ENCODE data around the gene TMEM26. TPM values are rescaled to one million over a fixed set of nuclear protein-coding genes. Genes with fewer than 3 reads are reported as not detected.
A peak's percentile ranks its signal among the peaks of the same experiment; 100 is the strongest.

Gene TMEM26
- total and polyA plus RNA-seq, 4 donors: 0.16 to 5.8 (median 0.80) TPM

- Histone ChIP-seq H3K4me1 (ENCODE audit: control insufficient read depth in 5 of 5, insufficient read depth in 5 of 5, low read length in 5 of 5) (no peaks in the 10 kb centered on the region), H3K27ac (ENCODE audit: low read depth in 1 of 2, low read length in 1 of 2) (no peak overlapping the region), H3K27me3 (ENCODE audit: control insufficient read depth in 3 of 3, insufficient read depth in 3 of 3, low read length in 2 of 3) (no peaks in the 10 kb centered on the region), H3K4me3 (no peak overlapping the region), H3K9ac (ENCODE audit: insufficient read depth in 1 of 2, low read length in 2 of 2) (no peak overlapping the region), H3K36me3 (ENCODE audit: control insufficient read depth in 4 of 4, insufficient read depth in 4 of 4, low read length in 4 of 4) (peaks cover 0 to 20% (median 6%) of the 10 kb centered on the region in 4 donors), H3K9me3 (ENCODE audit: control insufficient read depth in 4 of 4, insufficient read depth in 3 of 4, low read length in 3 of 4) (peaks cover 3 to 12% (median 7%) of the 10 kb centered on the region in 4 donors)
- DNase-seq (no peak), ATAC-seq (ENCODE audit: insufficient read depth, low FRiP score) (no peak)
- TF ChIP-seq CTCF (IDR thresholded peaks at IDR 0.05; ENCODE audit: control extremely low read depth, extremely low read depth): no peak
- 88 to 89% methylated on average over 1 of the region's 1 CpG for WGBS, 2 donors
Observed at GRCh38 chr10:61423178-61423577, 30.0 kb downstream of the TMEM26 start.

- no peaks in the 10 kb centered on the region for H3K4me1 ChIP-seq (ENCODE audit: control insufficient read depth in 5 of 5, insufficient read depth in 5 of 5, low read length in 5 of 5)
- ATAC-seq (ENCODE audit: insufficient read depth, low FRiP score) (no peak), DNase-seq (no peak)
- H3K9ac ChIP-seq (ENCODE audit: insufficient read depth in 1 of 2, low read length in 2 of 2): no peak overlapping the region
- H3K9me3 ChIP-seq (ENCODE audit: control insufficient read depth in 4 of 4, insufficient read depth in 3 of 4, low read length in 3 of 4): peaks cover 1 to 7% (median 5%) of the 10 kb centered on the region in 4 donors
- no peak overlapping the region for H3K4me3 ChIP-seq
- no peak overlapping the region for H3K27ac ChIP-seq (ENCODE audit: low read depth in 1 of 2, low read length in 1 of 2)
- no peak for TF ChIP-seq CTCF (IDR thresholded peaks at IDR 0.05; ENCODE audit: control extremely low read depth, extremely low read depth)
- WGBS, 2 donors: 69 to 82% methylated on average over 2 of the region's 2 CpGs
- peaks cover 0 to 13% (median 2%) of the 10 kb centered on the region in 4 donors for H3K36me3 ChIP-seq (ENCODE audit: control insufficient read depth in 4 of 4, insufficient read depth in 4 of 4, low read length in 4 of 4)
- H3K27me3 ChIP-seq (ENCODE audit: control insufficient read depth in 3 of 3, insufficient read depth in 3 of 3, low read length in 2 of 3): no peaks in the 10 kb centered on the region
Observed at GRCh38 chr10:61417661-61418060, 35.5 kb downstream of the TMEM26 start.

- TF ChIP-seq CTCF (IDR thresholded peaks at IDR 0.05; ENCODE audit: control extremely low read depth, extremely low read depth): no peak
- peaks cover 0 to 7% (median 0%) of the 10 kb centered on the region in 4 donors for H3K36me3 ChIP-seq (ENCODE audit: control insufficient read depth in 4 of 4, insufficient read depth in 4 of 4, low read length in 4 of 4)
- H3K9me3 ChIP-seq (ENCODE audit: control insufficient read depth in 4 of 4, insufficient read depth in 3 of 4, low read length in 3 of 4): peaks cover 0 to 3% (median under 1%) of the 10 kb centered on the region in 4 donors
- no peak overlapping the region for H3K9ac ChIP-seq (ENCODE audit: insufficient read depth in 1 of 2, low read length in 2 of 2)
- ATAC-seq (ENCODE audit: insufficient read depth, low FRiP score) (no peak), DNase-seq (no peak)
- H3K27ac ChIP-seq (ENCODE audit: low read depth in 1 of 2, low read length in 1 of 2): no peak overlapping the region
- H3K27me3 ChIP-seq (ENCODE audit: control insufficient read depth in 3 of 3, insufficient read depth in 3 of 3, low read length in 2 of 3): no peaks in the 10 kb centered on the region
- H3K4me3 ChIP-seq: no peak overlapping the region
- peaks cover 0 to 11% (median 0%) of the 10 kb centered on the region in 5 donors for H3K4me1 ChIP-seq (ENCODE audit: control insufficient read depth in 5 of 5, insufficient read depth in 5 of 5, low read length in 5 of 5)
Observed at GRCh38 chr10:61415824-61416223, 37.4 kb downstream of the TMEM26 start.

GRCh38 chr10:61411706-61412105, 41.5 kb downstream of the TMEM26 start:
- Histone ChIP-seq H3K4me3 (no peak overlapping the region), H3K27ac (ENCODE audit: low read depth in 1 of 2, low read length in 1 of 2) (no peak overlapping the region), H3K27me3 (ENCODE audit: control insufficient read depth in 3 of 3, insufficient read depth in 3 of 3, low read length in 2 of 3) (no peaks in the 10 kb centered on the region), H3K4me1 (ENCODE audit: control insufficient read depth in 5 of 5, insufficient read depth in 5 of 5, low read length in 5 of 5) (peaks cover 0 to 41% (median 6%) of the 10 kb centered on the region in 5 donors), H3K9ac (ENCODE audit: insufficient read depth in 1 of 2, low read length in 2 of 2) (peak overlapping the region in 1 of 2 donors; percentile 14), H3K9me3 (ENCODE audit: control insufficient read depth in 4 of 4, insufficient read depth in 3 of 4, low read length in 3 of 4) (no peaks in the 10 kb centered on the region), H3K36me3 (ENCODE audit: control insufficient read depth in 4 of 4, insufficient read depth in 4 of 4, low read length in 4 of 4) (peaks cover 0 to 9% (median 0%) of the 10 kb centered on the region in 4 donors)
- 73 to 87% methylated on average over 2 of the region's 2 CpGs for WGBS, 2 donors
- no peak for ATAC-seq (ENCODE audit: insufficient read depth, low FRiP score)
- peak in 2 of 3 donors; percentile 77 to 82 for DNase-seq
- no peak for TF ChIP-seq CTCF (IDR thresholded peaks at IDR 0.05; ENCODE audit: control extremely low read depth, extremely low read depth)
